ENCODE data around the gene GABRR2.

GABRR2 gene

GRCh38 chr6:89315249-89315885 is at the start of gene GABRR2:
Gene GABRR2, minus strand, starts transcription at chr6:89315299. Its CDS starts 134 bp downstream, at chr6:89315165.
- no peak for DNase-seq (ENCODE audit: low read depth)
- H3K4me3 ChIP-seq (ENCODE audit: low read length) = no peak within 1 kb of the TSS
- TF ChIP-seq, protein P1, sequence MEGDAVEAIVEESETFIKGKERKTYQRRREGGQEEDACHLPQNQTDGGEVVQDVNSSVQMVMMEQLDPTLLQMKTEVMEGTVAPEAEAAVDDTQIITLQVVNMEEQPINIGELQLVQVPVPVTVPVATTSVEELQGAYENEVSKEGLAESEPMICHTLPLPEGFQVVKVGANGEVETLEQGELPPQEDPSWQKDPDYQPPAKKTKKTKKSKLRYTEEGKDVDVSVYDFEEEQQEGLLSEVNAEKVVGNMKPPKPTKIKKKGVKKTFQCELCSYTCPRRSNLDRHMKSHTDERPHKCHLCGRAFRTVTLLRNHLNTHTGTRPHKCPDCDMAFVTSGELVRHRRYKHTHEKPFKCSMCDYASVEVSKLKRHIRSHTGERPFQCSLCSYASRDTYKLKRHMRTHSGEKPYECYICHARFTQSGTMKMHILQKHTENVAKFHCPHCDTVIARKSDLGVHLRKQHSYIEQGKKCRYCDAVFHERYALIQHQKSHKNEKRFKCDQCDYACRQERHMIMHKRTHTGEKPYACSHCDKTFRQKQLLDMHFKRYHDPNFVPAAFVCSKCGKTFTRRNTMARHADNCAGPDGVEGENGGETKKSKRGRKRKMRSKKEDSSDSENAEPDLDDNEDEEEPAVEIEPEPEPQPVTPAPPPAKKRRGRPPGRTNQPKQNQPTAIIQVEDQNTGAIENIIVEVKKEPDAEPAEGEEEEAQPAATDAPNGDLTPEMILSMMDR (conservative IDR thresholded peaks at IDR 0.05; ENCODE audit: low read length) = no peak

DNA sequence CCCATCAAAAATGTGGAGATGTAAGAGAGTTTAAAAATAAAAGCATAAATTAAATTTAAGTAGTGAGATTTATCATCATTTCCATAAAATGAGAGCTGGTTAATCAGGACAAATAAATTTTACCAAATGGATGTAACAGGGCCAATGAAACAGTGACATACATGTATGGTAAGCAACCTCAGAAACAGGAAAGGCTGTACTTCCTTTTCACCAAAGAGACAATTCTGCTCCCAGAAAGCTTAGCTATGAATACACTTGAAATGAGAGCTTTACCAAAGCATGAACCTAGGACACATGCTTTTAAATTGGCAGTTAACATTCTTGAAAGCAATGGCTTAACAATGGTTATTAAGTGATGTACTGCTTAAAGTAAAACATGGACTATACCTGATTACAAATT is 49.5 kb upstream of the GABRR2 start:
- H3K4me3 ChIP-seq (ENCODE audit: low read length) = no peak overlapping the region
- TF ChIP-seq, protein P1 (conservative IDR thresholded peaks at IDR 0.05; ENCODE audit: low read length) = no peak
- DNase-seq (ENCODE audit: low read depth) = no peak

DNA sequence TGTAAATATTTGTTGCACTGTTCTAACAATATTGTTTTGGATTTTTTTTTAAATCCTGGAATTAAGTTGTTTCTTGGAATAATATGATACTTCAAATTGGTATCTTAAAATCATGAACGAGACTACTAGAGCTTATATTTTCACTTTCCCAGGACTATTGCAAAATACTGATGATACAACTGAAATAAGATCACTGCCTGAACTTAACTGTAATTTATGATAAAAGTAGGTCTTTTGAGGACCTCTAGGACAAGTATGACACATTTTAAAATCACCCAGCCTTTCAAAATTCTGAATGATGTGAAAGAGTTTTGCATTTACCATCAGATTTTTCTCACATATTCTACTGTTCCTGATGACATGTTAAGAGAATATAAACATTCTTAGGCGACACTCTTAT is 46.1 kb upstream of the GABRR2 start:
- H3K4me3 ChIP-seq (ENCODE audit: low read length) = no peak overlapping the region

DNA sequence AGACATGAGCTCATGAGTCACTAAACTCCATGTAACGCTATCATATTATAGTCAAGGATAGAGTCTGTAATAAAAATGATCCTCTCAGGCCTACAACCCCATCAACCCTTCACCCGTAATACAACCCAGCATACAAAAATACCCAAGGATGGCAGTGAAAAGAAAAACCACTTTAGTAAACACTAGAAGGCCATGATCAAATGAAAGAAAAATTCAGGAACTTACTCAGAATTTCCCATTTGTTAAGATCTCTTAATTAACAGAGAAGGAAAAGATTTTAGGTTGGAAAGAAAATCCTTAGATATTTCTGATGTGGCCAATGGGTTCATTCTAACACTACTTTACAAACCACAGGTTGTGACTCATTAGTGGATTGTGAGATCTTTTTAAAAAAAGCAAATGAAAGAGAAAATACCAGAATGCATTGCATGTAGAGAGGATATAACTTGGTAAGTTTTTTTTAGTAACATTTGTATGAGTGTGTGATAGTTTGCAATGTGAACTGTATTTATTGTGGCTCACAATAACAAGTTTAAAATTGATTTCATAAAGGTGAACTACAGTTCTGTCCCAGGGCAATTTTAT is 45.4 kb upstream of the GABRR2 start:
- H3K4me3 ChIP-seq (ENCODE audit: low read length) = no peak overlapping the region
- peak; percentile 56 for DNase-seq (ENCODE audit: low read depth)
- TF ChIP-seq, protein P1 (conservative IDR thresholded peaks at IDR 0.05; ENCODE audit: low read length) = no peak

More for the DNA sequence above, 46.1 kb upstream of the GABRR2 start:
- no peak for DNase-seq (ENCODE audit: low read depth)
- TF ChIP-seq, protein P1 (conservative IDR thresholded peaks at IDR 0.05; ENCODE audit: low read length) = no peak

GRCh38 chr6:89359561-89359960 is 44.5 kb upstream of the GABRR2 start:
- no peak for DNase-seq (ENCODE audit: low read depth)
- no peak overlapping the region for H3K4me3 ChIP-seq (ENCODE audit: low read length)
- TF ChIP-seq, protein P1 (conservative IDR thresholded peaks at IDR 0.05; ENCODE audit: low read length) = no peak

DNA sequence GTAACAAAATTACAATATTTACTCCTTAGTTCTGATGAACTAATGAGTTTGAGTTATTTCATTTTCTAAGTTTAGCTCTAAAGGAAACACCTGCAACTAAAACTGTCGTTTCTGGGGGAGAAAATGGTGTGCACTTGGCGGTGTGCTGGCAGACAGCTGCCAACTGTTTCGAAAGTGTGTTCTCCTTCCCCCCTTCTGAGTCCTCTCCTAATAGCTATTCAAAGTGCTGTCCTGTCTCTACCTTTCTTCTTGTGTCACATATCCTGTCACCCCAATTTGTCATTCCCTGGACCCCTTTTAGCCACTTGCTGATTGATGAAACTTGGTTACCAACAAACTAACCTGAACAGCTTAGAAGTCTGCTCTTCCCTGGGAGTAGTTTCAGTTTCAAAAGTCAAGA is 42.3 kb upstream of the GABRR2 start:
- TF ChIP-seq, protein P1 (conservative IDR thresholded peaks at IDR 0.05; ENCODE audit: low read length) = no peak
- DNase-seq (ENCODE audit: low read depth) = no peak
- H3K4me3 ChIP-seq (ENCODE audit: low read length) = no peak overlapping the region

- TF ChIP-seq, protein P1 (conservative IDR thresholded peaks at IDR 0.05; ENCODE audit: low read length) = no peak
- no peak overlapping the region for H3K4me3 ChIP-seq (ENCODE audit: low read length)
- no peak for DNase-seq (ENCODE audit: low read depth)
Observed at GRCh38 chr6:89356642-89357170, 41.6 kb upstream of the GABRR2 start.
